Measurements from ENCODE around the gene EPS8. TPM values are rescaled to one million over a fixed set of nuclear protein-coding genes. Genes with fewer than 3 reads are reported as not detected.

EPS8 gene
- total RNA-seq, 1 donor from 2014 or later: 17.8 TPM

DNA sequence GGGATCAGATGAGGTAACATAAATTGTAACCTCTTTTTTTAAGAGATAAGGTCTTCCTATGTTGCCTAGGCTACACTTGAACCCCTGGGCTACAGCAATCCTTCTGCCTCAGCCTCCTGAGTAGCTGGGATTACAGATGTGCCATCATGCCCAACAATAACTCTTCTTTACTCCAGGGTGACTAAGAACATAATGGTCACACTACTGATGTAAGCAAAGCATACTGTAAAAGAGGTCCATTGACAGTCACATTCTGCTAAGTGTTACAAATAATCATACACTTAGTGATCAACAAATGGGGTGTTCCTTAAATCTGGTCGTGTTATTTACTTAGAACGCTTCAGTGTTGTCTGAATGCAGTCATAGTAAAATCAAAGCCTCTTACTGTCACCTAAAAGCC, 68.9 kb downstream of the EPS8 start:
- H3K4me3 ChIP-seq (ENCODE audit: low read depth, low read length): no peak overlapping the region
- no peaks in the 10 kb centered on the region for H3K36me3 ChIP-seq (ENCODE audit: control insufficient read depth, insufficient read depth, low read length)
- DNase-seq (ENCODE audit: low read depth): no peak
- no peaks in the 10 kb centered on the region for H3K27me3 ChIP-seq (ENCODE audit: control insufficient read depth, insufficient read depth, low read length)
- TF ChIP-seq, protein P1, sequence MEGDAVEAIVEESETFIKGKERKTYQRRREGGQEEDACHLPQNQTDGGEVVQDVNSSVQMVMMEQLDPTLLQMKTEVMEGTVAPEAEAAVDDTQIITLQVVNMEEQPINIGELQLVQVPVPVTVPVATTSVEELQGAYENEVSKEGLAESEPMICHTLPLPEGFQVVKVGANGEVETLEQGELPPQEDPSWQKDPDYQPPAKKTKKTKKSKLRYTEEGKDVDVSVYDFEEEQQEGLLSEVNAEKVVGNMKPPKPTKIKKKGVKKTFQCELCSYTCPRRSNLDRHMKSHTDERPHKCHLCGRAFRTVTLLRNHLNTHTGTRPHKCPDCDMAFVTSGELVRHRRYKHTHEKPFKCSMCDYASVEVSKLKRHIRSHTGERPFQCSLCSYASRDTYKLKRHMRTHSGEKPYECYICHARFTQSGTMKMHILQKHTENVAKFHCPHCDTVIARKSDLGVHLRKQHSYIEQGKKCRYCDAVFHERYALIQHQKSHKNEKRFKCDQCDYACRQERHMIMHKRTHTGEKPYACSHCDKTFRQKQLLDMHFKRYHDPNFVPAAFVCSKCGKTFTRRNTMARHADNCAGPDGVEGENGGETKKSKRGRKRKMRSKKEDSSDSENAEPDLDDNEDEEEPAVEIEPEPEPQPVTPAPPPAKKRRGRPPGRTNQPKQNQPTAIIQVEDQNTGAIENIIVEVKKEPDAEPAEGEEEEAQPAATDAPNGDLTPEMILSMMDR (IDR thresholded peaks at IDR 0.05; ENCODE audit: insufficient read depth, low read length, poor library complexity, severe bottlenecking): no peak

DNA sequence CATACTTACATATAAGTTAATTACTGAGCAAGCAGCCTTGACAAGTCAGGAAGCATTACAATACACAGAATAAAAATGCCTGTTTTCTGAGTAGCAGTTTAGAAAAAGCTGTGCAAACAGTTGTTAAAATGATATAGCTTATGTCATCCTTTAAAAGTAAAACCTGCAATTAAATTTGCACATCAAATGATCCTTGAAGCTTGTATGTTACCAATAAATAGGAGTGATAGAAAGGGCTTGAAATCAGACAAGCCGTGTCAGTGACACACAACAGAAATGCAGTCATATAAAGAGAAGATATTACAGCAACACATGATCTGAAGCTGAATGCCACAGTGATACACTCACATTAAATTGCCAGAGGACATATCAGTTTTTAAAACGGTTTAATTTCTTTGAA, 70.0 kb downstream of the EPS8 start:
- Histone ChIP-seq H3K36me3 (ENCODE audit: control insufficient read depth, insufficient read depth, low read length) (no peaks in the 10 kb centered on the region), H3K4me3 (ENCODE audit: low read depth, low read length) (no peak overlapping the region), H3K27me3 (ENCODE audit: control insufficient read depth, insufficient read depth, low read length) (no peaks in the 10 kb centered on the region)
- DNase-seq (ENCODE audit: low read depth): no peak
- TF ChIP-seq, protein P1 (IDR thresholded peaks at IDR 0.05; ENCODE audit: insufficient read depth, low read length, poor library complexity, severe bottlenecking): no peak

DNA sequence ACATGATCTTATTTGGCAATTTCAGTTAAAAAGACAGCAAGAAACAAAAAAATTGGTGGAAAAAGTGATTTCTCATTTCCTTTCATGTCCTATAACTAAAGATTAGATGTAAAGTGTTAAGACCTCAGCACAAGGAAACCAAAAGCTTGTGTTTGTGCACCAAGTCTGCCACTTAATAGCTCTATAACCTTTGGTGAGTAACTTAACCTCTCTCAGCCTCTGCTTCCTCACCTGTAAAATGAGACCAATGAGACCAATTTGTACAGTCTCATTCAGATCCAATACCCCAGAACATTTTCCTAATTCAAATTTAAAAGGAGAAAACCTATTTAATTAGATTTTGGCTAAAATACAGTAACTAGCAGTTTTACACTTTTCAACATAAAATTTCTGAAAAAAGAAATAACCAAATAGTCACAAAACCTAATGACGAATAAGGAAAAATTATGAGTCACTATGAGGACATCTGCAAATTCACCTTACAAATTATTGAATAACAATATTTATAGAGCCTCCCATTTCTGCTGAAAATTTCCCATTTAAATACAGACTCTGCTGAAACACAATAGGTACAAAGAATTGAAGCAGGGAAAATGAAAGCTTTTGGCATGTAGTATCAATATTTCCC, 71.1 kb downstream of the EPS8 start:
- DNase-seq (ENCODE audit: low read depth): no peak
- TF ChIP-seq, protein P1 (IDR thresholded peaks at IDR 0.05; ENCODE audit: insufficient read depth, low read length, poor library complexity, severe bottlenecking): no peak
- Histone ChIP-seq H3K4me3 (ENCODE audit: low read depth, low read length) (no peak overlapping the region), H3K36me3 (ENCODE audit: control insufficient read depth, insufficient read depth, low read length) (no peaks in the 10 kb centered on the region), H3K27me3 (ENCODE audit: control insufficient read depth, insufficient read depth, low read length) (no peaks in the 10 kb centered on the region)

DNA sequence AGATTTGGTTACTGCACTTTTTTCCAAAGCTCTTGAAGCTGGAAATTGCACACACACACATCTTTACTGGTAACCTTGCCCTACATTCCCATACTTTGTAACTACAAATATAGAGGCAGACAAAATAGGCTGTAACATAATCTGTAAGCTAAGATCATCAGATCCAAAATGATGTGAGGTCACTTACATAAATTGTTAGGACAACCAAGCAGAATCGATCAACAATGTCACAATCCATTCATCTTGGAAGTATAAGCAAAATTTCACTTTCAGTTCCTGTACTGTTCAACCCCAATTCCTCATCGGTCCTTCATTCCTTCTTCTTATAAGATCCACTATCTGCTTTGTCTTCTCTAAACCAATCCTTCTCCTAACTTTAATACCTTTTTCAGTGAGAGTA, 72.6 kb downstream of the EPS8 start:
- TF ChIP-seq, protein P1 (IDR thresholded peaks at IDR 0.05; ENCODE audit: insufficient read depth, low read length, poor library complexity, severe bottlenecking): no peak
- no peaks in the 10 kb centered on the region for H3K36me3 ChIP-seq (ENCODE audit: control insufficient read depth, insufficient read depth, low read length)
- no peak for DNase-seq (ENCODE audit: low read depth)

DNA sequence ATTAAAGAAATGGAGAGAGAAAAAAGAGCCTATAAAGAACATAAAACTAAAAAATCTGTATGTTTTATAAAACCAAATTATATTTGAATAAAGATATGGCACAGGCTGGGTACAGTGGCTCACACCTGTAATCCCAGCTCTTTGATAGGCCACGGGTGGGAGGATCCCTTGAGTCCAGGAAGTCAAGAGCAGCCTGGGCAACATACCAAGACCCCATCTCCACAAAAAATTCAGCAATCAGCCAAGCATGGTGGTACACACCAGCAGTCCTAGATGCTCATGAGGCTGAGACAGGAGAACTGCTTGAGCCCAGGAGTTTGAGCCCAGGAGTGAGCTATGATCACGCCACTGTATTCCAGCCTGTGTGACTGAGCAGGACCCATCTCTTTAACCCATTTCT, 74.9 kb downstream of the EPS8 start:
- H3K27me3 ChIP-seq (ENCODE audit: control insufficient read depth, insufficient read depth, low read length): no peaks in the 10 kb centered on the region
- no peak for DNase-seq (ENCODE audit: low read depth)
- H3K4me3 ChIP-seq (ENCODE audit: low read depth, low read length): no peak overlapping the region
- H3K36me3 ChIP-seq (ENCODE audit: control insufficient read depth, insufficient read depth, low read length): no peaks in the 10 kb centered on the region
- TF ChIP-seq, protein P1 (IDR thresholded peaks at IDR 0.05; ENCODE audit: insufficient read depth, low read length, poor library complexity, severe bottlenecking): no peak

More for the DNA sequence above, 72.6 kb downstream of the EPS8 start:
- Histone ChIP-seq H3K4me3 (ENCODE audit: low read depth, low read length) (no peak overlapping the region), H3K27me3 (ENCODE audit: control insufficient read depth, insufficient read depth, low read length) (no peaks in the 10 kb centered on the region)
